ENCODE data around the gene XRCC3.

The XRCC3 gene

DNA sequence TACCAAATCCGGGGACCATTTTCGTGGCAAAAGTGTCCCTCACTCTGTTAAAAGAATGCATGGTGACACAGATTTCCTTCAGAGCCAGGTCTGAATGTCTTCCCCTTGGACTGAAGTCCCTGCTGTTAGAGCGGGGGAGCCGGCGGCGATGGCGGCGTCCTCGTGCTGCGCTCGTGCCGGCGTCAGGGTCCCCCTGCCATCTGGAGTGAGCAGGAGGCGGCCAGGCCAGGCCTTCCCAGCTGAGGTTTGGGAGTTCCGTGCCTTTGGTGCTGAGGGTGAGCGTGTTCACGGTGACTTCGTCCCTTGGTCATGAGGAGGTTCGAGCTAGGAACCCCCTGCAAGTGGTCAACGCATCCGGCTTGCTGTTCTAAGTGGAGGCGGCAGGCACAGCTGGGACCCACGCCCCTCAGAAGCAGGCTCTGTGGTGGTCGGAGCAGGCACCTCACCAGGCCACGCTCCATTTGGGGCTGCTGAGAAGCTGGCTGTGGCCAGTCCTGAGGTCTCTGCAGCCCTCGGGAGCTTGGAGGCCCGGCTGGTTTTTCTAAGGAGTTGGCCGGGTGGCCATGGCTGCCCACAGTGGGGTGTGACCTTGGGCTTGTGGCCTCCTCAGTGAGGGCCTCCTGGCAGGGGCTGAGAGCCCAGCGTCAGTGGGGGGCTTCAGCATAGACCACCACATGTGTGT is 9.9 kb upstream of the XRCC3 start:
- DNase-seq = no peak

DNA sequence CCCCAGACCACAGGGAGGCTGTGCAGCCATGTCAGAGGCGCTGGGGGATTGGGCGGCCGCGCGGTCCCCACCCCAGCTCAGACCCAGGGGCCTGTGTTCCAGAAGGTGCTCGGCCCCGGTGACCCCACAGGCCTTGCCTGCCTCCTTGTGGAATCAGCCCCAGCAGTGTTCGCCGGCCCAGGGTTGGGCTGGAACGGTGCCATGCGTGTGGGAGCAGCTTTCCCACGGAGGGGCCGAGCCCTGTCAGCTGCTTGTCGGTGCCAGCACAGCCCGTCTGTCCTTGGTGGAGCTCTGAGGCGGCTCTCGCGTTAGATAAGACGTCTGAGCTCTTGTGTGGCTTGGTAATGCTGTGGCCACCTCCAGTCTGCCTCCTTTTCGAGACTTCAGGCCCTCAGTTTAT is 8.9 kb upstream of the XRCC3 start:
- DNase-seq = no peak

DNA sequence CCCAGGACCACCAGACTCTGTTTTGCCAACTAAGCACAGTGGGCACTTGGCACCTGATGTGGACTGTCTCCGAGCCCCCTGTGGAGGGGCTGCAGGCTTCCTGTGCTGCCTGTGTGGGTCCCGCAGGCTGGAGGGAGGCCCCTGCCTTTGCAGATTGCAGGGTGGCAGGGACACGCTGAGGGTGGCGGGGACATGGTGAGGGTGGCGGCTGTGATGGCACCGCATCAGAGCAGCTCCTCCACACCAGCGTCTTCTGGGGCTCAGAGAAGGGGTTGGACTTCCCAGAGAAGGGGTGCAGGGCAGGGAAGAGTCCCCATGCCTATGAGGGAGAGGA is 8.5 kb upstream of the XRCC3 start:
- DNase-seq = no peak

DNA sequence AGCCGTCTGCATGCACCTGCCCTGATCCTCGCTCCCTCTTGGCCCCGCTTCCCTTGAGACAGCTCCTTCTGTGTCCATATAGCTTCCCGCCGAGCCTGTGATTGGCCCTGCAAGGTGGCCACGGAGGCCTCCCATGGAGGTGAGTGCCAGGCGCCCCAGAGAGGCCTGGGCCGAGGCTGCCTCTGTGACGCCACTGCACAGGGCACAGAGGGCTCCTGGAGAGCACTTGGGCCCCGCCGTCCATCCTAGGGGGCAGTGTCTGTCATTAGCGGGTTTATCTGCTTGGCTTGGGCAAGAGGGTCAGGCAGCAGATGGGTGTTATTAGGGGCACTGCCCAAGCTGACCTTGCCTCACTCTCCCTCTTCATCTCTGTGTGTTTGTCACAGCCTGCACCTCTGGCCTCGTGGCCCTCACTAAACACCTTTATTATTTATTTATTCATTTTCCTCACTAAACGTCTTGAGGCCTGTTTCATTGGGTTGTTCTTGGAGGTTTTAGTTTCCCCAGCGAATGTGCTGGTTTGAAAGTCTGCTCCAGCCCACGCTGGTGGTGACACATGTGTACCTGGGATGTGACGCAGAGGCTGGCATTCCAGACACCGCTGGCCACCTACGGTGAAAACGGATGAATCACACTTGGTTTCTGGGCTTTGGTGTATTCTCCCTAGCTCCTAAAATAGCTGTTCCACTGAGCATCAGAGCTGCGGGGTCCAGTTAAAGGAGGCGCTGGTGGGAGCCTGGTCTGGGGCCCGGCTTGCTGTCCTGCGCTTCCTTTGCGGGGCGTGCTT is 6.3 kb upstream of the XRCC3 start:
- no peak for DNase-seq

DNA sequence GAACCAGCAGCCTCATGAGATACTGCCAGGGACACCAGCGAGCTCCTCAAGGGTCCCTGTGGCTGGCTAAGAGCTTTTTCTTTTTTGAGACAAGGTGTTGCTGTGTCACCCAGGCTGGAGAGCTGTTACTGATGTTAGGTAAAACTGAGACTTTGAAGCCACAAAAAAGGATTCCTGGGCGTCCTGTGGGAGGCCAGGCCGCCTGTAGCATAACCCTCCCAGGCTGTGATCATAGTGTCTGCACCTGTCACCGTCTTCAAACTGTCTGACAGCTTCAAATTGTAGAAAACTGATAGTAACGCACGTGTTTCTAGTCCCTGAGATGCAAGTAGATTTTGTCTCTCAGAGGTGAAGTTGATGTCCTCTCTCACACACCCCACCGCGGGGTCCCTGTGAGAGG is 4.5 kb upstream of the XRCC3 start:
- DNase-seq = no peak

DNA sequence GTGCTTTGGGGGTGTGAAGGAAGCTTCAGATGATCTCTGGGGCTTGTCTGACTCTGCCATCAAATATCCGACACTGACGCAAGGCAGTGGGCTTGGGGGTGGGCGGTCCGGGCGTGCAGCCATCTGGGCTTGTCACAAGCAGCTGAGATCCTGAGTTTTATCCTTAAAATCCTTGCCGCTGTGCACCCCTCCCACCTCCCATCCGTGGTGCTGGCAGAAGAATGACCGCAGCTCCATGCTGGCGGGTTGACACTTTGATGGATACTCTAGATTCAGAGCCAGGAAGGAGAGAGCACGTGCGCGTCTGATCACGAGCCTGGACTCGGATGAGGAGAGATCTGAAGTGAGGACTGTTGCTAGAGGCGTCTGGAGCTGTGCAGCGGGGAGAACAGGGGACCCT is 3.3 kb upstream of the XRCC3 start:
- DNase-seq = no peak

DNA sequence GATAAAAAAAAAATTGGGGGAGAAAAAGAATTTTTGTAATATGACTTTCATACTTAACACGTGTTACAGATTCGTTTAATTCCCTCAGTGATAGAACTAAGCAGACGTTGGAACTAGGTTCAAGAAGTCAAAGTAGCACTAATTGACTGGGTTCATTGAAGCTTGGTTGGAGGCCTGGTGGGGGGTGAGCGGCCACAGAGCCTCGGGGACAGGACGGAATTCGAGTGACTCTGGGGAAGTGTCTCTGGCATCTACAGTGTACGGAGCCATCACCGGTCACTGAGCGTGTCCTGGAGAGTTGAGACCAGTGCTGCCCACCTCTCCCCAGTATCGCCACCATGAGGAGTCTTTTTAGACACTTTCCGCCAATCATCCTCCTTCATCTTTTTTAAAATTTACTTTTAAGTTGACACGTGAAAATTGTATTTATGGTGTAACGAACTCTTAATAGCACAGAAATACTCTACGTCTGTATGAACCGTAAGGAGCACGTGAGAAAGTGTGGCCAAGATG is 1.7 kb upstream of the XRCC3 start:
- no peak for DNase-seq

DNA sequence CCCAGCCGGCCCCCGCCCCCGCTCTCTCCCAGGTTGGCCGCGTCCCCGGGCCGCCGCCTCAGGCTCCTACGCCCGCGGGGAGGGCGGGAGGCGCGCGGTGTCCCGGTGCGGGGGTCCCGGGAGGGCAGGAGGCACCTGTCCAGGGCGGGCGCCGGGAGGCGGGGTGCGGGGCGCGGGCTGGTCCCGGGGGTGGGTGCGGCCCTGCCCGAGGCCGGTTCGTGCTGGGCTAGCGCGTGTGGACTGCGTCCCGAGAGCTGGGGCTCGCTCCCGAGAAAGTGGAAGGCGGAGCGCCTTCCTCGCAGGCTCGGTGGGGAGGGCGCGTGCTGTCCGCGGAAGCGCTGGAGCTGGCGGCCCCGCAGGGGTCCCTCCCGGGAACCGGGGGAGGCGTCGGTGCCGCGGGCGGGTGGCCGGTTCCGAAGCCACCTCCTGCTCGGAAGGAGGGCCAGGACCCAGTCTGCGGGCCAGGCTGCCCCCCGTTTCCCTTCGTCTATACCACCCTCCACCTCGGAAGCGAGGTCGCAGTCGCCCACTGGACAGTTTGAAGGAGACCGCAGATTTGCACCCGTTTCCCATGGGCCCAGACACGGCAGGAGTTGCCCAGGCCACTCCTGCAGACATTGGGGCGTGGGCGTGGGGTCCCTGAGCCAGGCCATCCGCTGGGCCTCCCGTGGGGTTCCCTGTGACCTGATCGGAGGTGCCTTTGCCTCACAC is 995 bp upstream of the XRCC3 start:
- no peak for DNase-seq

DNA sequence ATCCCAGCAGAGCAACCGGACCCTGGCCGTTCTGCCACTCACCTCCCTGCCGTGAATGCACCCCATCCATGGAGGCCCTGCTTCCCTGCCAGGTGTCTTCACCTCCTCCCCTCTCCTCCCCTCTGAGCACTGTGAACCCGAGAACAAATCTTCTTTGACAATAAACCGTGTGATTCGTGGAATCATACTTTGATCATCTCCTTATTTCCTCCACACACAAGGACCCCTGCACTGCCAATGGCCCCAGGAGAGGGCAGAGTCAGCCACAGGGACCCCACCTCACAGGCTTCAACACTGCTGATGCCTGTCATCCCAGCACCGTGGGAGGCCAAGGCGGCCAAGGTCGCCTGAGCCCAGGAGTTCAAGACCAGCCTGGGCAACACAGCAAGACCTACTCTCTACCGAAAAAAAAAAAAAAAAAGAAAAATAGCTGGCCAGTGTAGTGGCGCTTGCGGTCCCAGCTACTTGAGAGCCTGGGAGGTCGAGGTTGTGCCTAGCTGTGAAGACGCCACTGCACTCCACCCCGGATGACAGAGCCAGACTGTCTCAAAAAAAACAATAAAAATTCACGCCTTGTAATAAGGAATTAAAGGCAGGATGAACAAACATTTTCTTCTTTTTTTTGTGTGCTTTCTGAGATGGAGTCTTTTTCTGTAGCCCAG is 1.1 kb downstream of the XRCC3 start:
- DNase-seq = no peak

DNA sequence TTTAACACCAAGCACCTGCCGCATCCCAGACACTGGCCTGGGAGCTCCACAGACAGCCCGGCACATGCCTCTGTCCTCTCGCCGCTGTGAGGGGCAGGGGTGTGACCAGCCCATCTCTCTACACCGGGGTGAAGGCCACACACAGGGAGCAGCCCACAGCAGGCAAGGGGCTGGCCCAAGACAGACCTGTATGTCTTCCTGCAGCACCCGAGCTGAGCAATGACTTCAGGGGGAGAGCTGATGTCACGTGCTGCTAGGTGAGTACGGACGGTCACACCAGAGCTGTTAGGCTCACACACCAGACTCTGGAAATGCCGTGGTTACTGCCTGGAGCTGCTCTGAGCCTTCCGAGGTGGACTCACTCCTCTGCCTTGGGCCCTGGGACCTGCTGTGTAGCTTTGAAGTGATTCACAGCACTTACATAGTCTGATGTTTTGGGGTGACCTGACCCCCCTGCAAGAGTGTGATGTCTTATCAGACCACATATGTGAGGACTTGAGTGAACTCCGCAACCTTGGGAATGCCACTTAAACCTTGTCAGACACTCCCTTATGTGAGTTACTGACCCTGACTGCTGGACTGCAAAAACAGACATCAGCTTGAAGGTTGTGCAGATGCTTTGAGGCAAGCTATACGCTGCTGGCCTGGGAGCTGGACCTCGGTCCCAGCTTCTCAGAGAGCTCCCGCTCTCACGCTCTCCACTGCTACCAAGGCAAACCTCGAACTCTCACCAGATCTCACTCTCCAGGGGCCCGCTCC is 1.8 kb downstream of the XRCC3 start:
- DNase-seq = no peak

DNA sequence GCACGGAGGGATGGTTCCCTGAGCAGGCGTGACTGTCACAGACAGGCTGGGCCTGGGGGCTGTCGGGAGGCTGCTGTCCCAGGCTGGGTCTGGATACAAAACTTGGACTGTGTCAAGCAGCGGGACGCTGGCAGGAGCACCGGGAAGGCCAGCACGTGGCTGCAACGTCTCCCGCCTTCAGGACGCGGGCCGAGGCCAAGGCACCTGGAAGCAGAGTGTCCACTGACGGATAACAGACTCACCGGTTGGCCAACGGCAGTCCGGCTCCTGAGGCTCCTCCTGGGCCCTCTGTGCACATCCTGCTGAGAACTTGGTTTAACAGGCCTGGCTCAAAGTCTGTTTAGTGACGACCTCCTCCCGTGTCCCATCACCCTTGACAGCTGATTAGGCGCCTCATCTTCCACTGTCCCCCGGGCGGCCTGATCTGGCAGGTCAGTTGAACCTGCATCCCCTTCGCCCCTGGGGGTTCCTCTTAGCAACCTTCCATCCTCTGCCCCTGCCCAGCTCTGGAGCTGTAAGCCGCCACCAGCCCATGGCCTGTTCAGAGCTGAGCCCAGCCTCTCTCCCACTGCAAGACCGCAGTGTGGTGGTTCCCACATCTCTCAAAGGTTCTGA is 2.5 kb downstream of the XRCC3 start:
- DNase-seq = no peak

DNA sequence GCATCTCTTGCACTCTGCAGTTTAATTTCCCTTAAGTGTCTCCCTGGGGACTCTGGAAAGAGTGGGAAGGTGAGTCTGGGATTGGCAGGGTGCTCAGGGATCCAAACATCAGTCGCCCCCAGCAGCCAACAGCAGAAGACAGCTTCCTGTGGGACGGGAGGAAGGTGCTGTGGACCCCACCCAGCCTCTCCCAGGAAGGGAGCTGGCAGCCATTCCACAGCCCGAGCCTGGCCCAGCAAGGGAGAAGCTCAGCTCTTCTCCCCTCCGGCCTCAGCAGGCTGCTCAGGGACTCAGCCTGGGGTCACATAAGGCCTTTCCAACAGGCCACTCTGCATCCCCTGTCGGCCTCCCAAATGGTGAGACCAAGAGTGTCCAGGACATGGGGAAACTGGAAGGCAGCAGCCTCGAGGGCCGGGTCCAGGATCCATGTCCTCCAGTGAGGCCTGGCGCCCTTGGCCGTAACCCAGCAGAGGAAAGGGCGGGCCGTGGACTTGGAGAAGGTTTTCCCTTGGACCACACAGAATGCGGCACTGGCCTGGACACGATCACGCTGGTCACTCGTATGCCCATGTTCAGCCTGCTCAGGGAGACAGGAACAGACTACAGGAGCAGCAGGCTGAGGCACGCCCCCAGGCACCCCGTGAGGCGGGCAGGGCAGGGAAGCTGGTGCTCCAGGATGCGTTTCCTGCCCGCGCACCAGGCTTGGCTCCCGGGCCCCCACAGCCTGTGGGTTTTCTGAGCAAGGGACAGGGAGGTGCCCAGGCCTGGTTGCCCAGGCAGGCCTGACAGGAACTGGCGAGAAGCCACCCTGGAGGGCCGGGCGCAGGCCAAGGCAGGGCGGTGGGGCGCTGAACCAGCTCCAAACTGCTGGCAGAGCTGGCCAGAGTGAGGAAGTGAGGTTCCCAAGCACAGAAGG is 3.5 kb downstream of the XRCC3 start:
- no peak for DNase-seq

DNA sequence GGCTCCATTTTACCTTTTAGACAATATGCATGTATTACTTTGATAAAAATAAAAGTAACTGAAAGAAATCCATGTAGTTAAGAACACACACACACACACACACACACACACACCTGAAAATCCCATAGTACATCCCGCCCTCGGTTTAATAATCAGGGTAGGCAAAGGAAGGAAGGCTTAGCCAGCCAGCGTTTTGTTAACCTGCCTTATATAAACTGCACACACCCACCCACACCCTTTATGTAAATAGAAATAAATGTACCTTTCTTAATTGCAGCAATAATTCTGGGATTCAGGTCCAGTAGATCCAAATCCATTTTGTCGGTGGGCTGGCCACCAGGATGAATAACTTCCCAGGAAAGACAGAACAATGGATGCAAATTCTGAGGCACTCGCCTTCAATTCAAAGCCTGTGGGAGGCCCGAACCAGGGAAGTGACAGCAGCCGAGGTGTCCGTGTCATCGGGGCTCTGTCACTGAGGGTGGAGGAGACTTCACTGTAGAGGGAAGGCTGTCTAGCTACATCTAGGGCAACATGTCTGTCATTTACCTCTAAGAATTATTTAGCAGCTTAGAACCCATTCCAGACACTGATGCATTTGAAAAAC is 4.4 kb downstream of the XRCC3 start:
- DNase-seq = no peak

DNA sequence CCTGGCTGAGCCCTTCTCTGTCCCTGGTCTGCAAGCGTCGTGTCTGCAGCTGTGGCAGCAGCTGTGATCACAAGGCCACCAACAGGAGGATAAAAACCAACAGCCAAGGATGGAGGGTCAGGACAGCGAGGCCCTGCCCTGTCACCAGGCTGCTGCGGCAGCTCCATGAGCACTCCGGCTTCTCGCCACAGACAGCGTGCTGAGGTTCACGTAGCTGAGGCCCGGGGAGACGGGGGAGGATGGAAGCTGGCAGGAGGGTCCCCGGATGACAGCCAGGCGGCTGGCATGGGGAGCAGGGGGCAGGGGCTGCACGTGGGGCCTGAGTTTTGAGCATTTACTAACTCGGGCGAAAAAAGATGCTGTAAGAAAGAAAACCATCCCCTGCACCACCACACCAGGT is 5.4 kb downstream of the XRCC3 start:
- DNase-seq = no peak

DNA sequence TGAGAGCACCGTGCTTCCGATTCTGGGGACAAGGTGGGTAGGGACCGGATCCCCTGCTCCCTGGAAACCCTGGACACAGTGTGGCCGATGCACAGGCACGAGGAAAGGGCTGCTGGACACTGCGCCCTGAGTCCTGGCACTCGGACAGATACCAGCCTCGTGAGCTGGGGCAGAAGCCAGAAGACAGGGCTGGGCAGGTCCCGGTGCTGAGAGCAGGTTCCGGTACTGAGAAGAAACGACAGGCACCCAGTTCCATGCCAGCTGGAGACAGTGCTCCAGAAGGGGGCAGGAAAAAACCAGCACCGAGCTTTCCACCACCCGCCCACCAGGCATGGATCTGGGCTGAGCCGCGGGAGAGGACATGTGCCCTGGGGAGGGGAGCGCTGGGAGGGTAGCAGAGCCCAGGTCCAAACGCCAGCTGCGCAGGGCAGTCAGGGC is 6.5 kb downstream of the XRCC3 start:
- DNase-seq = no peak

DNA sequence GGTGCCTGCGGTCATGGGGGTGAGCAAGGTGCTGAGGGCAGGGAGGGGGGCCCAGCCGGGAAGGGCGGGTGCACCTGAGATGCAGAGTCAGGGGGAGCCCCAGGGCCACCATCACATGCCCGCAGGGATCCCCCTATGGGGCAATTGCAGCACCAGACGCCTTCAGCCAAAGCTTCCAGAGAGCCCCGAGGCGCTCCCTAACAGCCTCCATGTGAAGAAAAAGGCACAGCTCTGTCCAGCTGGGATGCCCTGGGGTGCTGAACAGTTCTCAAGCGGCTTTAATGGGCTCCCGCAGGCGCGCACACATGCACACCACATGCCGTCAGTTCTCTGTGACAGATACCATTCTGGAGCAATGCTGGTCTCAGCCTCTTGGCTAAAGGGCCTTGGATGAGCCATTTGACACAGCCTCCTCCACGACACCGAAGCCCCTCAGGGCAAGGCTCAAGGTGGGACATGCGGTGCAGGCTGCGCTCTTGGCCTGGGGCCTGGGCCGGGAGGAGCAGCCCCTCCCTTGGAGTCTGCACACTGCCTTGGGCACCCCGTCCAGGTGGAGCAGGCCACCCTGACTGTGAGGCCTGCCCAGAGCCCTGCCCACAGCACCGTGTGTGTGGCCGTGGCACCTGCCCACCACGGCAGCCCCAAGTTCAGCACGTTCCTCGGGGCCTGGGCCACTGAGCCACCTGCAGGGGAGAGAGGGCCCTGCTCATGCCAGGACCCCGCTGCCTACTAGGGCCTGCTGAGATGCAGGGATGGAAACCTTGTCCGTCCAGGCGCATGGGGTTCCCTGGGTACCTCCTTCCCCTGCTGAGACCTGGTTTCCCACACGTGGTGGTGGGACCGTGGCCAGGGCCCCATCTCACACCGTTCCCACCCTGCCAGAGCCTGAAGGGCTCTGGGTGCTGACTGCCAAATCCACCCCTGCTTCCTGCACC is 7.7 kb downstream of the XRCC3 start:
- DNase-seq = no peak

DNA sequence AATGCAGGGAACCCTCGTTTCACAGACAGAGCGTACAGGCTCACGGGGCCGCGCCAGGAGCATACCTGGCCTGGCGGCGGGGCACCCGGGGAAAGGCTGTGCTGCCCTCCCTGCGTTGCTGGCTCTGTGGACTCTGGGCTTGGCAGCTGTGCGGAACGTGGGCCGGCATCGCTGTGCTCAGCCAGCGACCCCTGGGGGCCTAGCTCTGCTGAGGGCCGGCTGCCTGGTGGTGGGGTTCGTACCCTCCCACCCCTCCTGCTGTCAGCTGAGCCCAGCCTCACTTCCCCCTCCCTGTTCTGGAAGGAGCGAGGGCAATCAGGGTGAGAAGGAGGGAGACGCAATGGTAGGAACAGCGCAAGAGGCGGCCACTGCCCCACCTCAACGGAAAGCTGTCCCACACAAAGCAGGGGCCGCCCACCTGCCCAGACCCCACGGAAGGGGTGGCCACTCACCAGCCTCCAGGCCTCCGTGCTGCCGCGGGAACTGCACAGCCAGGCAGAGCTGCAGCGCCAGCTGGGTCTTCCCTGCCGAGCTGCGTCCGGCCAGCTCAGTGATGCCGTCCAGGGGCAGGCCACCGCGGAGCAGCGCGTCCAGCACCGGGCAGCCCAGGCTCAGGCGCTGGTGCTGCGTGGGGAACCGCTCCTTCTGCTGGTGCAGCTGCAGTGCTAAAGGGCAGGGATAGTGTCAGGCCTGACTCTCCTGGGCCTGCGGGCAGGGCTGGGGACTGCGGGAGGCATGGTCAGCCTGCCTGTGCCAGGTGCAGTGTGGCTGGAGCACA is 8.5 kb downstream of the XRCC3 start:
- DNase-seq = no peak

DNA sequence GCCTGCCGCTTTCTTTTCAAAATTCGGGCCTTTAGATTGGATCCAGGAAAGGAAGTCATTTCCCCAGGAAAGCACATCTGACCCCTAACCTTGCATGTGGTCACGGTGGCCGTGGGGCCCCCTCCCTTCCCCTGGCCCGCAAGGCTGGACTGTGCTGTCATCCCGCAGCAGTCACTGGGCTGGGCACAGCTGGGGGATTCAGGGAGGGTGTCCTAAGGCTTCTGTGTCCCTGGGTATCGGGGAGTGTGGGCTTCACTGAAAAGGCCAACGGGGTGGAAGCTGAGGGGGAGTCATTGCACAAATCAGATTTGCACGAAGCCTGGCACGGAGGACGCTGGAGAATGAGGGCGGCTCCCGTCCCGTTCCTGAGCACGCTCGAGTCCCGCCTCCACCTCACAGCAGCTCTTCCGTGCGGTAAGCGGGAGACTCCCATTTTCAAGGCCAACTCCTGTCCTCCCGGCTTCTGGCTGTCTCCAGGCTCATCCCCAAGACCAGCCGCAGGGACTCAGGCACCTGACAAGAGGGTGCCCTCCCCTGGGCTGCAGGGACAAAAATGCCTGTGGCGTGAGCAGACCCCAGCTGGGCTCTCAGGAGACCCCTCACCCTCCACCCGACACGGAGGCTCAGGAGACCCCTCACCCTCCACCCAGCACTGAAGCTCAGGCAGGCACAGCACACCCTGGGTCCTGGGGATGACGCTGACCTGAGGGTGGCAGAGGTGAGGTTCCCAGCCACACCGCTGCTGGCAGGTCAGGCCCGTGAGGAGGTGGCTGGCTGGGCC is 9.6 kb downstream of the XRCC3 start:
- no peak for DNase-seq

All from CD4-positive, alpha-beta T cell treated with Interleukin-4 for 4 hours (primary cell).